Measurements from ENCODE around the gene AHRR.

Gene AHRR

DNA sequence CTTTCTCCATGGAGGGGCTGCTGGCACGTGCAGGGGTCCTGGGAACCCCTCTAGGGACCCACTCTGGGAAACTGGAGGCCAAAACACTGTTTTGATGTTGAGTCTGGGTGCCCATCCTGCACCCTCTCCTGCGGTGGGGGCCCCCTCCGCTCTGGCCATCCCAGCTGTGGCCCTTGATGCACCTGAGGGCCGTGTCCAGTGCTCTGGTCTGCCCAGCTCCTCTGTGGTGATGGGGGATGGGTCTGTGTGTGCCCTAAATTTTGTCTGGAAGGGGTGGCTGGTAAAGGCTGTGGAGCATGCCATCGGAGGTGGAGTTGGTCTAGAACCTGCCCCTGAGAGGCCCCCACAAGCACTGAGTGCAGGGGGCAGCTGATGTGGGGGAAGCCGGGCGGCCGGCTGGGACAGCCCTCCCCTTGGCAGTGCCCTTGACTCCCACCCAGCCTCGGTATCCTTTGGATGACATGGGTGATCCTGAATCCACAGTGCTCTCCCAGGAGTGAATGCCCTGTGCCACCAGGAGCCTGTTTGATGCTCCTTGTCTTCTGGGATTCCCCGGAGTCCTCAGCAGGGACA is 26.3 kb downstream of the AHRR start:
- no peak for DNase-seq

DNA sequence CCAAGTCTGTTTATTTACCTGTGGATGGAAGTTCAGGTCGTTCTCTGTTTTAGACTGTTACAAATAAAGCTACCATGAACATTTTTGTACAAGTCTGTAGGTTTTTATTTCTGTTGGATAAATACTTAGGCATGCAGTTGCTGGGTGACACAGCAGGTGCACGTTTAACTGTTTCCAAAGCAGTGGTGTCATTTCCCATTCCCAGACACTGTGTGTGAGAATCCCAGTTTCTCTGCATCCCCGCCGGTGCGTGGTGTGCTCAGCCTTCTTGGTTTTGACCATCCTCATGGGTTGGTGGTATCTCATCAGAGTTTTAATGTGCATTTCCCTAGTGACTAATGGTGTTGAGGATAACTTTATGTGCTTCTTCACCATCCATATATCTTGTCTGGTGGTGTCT is 27.2 kb downstream of the AHRR start:
- no peak for DNase-seq

DNA sequence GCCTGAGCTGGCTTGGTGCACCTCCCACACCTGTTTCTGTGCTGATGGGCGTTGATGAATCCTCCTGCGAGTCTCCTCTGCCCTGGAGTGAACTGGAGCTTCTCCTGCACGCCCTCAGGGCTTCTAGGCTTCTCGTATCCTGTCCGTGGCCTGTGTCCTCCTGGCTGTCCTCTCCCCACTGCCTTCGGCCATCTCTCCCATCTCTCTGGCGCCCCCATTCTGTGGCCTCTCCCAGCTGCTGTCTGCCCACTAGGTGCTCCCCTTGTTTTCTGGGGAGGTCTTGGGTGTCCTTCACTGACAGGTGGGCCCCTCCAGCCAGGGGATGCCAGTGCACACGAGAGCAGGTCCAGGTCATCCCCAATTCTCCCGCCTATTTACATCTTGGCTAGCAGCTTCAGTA is 28.8 kb downstream of the AHRR start:
- DNase-seq, result no peak

DNA sequence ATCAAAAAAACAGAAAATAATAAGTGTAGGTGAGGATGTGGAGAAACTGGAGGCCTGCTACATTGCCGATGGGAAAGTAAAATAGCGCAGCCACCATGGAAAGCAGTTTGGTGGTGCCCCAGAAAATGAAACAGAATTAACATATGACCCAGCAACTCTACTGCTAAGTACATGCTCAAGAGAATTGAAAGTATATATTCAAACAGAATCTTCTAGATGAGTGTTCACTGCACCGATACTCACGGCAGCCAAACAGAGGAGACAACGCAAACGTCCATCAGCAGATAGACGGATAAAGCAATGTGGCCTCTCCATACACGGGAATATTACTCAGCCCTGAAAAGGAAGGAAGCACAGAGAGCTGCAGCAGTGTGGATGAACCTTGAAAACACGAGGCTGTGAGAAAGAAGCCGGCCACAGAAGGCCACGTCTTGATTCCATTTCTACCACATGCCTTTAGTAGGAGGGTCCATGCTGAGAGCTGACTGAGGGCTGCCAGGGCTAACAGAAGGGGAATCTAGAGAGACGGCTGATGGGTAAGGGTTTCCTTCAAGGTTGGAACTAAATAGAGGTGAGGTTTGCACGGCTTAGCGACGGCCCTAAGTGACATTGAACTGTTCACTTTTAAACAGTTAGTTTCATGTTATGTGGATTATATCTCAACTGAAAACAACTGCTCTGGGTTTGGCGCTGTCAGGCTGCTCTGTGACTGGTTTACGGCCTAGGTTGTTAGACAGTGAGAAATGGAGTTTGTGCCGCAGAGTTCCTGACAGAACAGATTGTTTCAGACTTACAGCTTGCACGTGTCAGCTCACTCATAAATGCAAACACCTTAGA is 29.8 kb downstream of the AHRR start:
- no peak for DNase-seq

DNA sequence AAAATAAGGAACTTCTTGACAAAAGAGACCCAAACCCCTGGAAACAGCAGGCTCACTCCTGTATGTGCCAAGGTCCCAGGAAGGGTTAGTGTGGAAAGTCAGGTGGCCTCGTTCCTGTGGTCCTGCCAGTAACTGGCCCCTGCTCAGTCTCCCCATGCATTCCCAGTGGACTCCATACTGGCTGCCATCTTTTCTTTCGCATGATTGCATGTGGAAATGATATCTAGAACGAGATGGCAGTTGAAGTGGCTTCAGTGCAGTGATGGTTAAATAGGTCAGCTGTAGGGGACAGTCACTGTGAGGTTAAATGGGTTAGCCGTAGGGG is 30.4 kb downstream of the AHRR start:
- DNase-seq, result no peak

DNA sequence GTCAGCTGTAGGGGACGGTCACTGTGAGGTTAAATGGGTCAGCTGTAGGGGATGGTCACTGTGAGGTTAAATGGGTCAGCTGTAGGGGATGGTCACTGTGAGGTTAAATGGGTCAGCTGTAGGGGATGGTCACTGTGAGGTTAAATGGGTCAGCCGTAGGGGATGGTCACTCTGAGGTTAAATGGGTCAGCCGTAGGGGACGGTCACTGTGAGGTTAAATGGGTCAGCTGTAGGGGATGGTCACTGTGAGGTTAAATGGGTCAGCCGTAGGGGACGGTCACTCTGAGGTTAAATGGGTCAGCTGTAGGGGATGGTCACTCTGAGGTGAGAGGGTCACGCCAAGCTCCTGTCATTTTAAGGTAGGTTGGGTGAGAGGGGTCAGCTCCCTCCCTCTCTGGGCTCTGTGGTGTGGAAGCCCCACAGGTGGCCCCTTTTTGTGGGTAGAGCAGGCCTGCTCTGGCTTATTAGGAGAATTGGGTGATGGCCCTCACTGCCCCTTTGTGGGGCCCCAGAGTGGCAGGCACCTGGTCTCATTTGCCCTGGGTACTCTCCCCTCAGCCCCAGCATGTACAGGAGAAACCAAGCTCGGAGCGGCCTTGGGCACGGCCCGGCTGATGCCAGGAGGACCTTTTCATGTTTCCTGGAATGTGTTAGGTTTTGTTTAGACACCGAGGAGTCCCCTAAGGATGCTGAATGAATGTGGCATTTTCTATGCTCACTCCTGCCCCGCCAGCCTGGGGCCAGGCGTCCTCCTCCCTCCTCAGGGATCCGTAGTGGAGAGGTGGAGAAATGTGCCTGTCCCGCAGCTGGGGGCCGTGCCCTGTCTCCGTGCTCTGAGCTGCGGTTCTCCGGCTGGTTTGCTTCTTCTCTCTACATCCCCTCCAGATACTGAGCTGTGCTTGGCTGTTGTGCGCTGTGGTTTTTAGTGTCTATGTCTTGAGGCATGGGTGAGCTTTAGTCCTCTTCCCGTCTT is 31.4 kb downstream of the AHRR start:
- DNase-seq, result no peak

DNA sequence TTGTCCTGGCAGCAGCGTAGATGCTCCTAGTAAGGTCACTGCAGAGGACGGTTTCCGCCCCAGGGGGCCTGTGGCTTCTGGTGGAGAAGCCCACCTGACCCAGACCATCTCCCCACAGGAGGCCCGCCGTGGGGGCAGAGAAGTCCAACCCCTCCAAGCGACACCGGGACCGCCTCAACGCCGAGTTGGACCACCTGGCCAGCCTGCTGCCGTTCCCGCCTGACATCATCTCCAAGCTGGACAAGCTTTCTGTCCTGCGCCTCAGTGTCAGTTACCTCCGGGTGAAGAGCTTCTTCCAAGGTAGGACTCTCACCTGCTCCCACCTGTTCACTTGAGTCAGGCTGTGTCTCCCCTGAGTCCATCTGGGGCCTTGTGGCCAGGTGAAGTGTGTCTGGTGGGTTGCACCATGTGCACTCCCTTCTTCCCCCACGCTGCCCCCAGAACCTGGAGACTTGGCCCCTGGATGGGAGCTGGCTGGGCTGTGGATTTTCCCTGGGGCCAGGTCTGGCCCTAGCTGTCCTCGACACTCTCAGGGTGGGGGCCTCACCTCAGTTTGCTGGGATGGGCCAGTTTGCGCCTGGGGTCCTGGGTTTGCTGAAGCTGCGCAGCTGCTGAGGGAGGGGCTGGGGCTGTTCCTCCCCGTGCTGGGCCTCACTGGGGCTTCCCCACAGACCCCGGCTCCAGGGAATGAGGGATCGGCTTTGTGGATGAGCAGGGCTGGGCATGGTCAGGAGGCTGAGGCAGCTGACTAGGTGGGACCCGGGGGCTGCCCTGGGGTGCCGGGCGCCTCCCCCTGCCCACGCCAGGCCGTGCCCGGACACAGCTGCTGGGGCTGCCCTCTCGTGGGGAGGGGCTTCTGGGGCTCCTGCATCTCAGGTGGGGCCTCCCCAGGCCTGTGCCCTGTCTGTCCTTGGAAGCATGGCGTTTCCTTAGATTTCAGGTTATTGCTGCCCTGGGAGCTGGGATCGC is 32.4 kb downstream of the AHRR start:
- no peak for DNase-seq

DNA sequence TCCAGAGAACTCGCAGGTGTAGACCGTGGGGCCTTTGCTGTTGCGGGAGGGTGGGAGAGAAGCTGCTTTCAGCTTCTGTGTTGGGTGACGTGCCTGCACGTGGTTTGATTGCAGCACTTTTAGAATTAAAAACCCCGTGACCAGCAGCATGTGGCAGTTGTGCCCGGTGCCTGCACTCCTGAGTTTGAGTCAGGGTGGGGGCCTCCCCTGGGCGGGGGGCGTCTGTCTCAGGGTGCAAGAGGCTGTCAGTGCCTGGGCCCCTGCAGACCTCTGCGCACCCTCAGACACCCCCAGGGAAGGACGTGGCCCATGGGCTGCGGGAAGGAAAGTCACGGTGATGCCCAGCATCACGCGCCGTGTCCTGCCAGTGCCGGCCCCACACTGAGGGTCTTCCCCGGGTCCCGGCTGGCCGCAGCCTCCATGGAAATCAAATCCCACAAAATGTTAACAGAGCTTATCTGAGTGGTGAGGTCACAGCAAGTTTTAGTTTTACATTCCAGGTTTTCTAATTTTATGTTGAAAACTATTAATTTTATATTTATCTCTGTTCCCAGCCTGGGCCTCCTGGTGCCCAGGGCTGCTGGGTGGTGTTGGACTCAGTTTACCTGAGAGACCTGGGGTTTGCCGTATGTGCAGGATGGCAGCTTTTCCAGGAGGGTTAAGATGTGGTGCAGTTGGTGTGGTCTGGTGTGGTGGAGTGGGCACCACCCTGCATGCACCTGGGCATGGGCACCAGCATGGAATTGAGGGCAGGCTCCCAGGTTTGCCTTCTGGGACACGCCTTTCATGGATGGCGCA is 33.3 kb downstream of the AHRR start:
- no peak for DNase-seq

DNA sequence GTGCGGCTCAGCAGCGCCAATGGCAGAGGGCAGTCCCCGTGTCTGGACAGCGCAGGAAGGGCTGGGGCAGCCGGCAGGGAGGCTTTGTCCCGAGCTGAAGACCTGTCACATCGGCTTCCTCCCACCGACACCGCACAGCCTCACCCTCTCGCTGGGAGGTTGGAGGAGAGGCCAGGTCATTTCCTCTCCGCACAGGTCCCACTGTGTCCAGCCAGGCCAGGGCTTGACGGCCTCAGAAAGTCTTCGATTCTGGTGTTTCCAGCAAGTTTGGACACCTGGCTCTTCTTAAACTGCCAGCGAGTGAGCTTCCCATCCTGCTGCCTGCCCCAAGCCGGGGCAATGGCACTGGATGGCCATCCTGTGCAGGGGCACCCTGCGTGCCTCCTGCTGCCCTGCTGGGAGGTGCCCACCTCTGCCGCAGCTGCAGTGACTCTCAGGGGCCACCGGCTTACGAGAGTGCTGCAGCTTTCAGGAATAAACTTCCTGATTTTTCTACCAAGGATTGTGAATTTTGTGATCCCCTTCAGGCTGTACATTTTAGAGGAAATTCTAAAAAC is 33.9 kb downstream of the AHRR start:
- DNase-seq, result no peak

DNA sequence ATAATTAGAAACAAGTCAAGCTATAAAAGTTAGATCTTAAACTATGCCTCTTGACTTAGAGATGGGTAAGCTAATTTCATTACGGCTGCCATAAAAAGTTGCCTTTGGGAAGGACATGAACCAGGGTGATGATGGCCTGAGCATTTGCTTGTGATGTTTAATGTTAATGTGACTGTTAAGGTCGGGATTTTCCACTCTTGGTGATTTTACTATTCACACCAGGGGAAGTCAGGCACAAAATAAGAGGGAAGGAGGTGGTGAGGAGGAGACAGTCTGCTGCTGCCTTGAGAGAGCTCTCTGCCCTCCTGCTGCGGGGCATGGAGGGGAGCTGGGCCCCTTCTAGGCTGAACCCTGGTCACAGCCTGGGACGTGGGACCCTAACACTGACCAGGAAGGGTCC is 34.4 kb downstream of the AHRR start:
- DNase-seq, result no peak

DNA sequence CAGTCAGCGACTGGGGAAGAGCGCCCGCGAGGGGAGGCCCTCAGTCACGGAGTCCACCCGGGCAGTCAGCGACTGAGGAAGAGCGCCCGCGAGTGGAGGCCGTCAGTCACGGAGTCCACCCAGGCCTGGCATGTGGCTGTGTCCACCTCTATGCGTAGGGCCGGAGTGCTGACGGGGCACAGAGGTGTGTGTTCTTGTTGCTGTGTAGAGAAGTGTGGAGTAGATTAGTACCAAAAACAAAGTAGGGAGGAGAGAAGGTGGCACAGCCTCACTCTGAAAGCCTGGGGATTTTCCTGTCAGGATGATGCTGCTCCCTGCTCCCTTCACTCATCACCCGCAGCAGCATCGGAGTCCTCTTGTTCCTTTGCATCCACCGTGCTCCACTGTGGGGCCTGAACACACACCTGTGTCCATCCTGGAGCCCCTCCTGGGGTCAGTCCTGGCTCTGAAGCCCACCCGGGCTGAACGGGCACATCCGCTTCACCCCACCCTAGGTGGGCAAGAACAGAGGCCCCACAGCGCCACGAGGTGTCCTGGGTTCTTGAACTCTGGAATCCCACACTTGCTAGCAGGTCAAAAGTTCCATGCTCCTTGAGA is 37.9 kb downstream of the AHRR start:
- DNase-seq, result no peak

DNA sequence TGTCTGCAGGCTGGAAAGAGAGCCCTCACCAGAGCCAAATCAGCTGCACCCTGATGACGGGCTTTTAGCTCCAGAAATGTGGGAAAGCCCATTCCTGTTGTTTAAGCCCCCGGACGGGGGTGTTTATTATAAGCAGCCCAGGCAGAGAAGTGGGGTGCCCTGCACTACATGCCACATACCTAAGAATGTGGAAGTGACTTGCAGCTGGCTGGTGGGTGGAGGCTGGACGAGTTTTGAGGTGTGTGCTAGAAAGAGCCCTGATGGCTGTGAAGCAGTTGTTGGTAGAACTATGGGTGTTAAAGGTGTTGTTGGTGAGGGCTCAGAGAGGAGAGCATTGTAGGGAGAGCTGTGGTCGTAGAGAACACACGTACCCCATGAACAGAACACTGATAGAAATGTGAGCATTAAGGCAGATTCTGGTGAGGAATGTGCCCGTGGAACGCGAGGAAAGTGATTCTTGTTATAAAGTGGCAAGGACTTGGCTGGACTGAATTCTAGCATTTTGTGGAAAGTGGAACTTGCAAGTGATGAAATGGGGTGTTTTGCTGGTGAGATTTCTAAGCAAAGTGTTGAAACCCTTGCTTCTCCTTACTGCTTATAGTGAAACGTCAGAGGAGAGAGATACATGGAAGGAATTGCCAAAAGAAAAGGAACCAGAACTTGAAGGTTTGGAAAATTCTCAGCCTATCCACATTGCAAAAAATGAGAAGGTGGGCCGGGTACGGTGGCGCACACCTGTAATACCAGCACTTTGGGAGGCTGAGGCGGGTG is 38.9 kb downstream of the AHRR start:
- no peak for DNase-seq

DNA sequence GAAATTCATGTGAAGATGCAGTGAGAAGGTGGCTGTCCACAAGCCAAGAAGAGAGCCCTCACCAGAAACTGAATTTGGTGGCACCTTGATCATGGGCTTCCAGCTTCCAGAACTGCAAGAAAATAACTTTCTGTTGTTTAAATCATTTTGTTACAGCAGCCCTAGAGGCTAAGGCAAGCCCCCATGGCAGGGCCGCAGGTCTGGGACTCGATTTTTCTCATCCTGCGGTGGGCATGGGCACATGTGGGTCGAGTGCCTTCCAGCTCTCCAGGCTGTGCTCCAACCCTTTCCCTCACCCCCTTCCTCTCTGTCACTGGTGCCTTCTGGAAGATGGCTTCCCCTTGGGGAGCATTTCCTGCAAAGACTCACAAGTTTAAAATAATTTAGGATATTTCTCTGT is 40.7 kb downstream of the AHRR start:
- no peak for DNase-seq

DNA sequence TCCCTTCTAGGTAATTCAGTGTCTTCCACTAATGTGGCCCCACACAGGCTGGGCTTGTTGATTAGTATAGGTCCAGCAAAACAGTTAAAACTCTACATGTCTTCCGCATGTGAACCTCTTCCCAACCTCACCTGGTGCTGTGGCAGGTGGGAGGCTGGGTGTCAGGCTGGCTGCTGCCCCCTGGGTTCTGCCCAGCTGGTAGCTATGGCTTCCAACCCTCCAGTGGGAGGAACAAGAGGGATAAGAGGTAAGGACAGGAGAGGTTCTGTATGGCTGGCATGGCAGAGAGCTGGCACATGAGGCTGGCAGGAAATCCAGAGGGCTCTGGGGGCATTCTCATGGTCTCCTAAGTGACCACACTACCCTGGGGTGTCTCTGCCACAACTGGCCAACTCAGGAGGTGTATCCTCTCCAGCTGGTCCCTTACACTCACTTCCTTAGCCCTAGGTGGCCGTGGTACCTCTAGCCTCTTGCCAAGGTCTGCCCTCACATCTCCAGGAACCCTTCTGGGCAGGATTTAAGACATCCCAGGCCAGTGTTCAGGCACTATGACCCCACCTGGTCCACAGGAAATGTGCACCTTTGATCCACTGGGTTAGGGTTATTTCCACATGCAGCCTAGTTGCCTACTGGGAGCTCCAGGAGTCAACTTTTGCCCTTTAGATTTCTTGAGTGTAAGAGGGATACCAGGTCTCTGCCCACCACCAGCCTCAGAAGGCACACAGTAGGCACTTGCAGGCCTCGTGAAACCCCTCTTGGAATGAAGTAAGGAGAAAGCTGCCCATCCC is 41.7 kb downstream of the AHRR start:
- no peak for DNase-seq

DNA sequence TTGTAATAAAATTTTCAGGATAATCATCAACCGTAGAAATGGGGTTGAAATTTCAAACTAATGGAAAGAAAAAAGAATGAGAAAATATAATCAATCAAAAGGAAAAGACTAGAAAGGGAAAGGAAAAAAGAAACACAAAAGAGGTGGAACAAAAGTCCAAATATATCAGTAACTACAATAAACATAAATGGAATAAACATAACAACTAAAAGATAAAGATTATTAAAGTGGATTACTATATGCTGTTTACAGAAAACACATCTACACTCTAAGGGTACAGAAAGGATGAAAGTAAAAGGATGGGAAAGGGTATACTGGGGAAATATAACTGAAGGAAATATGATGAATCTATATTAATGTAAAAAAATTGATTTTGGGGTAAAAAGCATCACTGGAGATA is 43.0 kb downstream of the AHRR start:
- no peak for DNase-seq

DNA sequence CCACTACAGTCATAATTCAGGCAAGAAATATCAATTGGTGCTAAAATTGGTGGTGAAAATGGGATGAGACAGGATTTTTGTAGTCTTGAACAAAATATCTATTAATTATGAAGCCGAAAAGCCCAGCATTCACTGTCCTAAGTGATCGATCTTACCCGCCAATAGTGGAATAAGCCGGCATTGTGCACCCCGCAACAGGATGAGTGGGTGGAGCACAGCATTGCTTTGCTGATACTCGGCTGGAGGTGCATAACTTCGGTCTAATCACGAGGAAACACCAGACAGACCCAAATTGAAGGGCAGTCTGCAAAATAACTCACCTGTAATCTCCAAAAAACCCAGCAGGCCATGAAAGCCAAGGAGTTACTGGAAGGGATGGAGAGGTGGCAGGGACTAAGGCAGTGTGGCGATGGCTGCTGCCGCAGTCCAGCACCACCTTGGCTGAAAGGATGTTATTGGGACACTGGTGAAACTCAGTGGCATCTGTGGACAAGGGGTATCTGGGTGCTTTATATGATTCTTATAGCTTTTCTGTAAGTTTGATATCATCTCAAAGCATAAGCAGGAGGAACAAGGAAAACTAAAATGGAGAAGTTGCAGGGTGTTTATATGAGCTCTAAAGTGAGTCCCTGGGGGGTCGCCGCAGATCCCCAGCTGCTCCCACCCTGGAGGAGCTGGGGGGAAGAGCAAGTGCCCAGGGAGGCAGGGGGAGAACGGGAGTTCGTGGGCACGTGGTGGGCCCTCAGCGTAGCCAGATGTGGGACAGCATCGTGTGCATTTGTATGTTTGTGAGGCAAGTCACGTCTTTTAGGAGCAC is 45.2 kb downstream of the AHRR start:
- no peak for DNase-seq

DNA sequence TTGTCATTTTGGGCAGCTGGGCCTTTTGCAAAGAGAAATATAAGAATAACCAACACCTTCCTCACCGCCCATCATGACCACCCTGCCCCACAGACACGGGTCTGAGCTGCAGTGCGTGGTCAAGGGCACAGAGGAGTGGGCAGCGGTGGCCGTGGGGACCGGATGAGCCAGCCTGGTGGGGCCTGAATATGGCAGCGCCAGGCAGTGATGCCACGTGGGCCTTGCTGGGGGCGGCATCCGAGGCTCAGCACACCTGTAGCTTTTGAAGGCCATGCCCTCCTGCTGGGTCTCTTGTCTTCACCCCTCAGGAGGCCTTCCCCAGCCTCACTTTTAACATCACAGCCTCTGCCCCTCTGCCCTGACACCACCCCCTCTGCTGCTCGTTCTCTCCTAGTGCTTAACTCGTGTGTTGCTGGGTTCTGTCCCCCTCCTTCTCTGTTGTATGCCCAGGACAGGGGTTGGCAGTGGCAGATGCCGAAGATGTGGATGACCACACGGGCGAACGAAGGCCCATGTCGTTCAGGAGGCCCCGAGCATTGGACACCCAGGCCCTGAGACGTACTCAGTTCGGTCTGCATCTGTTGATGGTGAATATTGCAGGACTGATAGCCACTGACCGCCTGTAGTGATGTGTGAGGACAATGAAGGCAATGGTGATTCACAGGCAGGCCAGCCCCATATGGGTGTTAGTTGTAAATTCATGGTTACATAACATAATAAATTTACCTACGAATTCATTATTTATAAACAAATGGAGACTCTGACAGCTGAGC is 46.0 kb downstream of the AHRR start:
- no peak for DNase-seq

Measured in DMS153 (cell line).